Kidney glomerular epithelial cell (primary cell): Measurements from ENCODE around the gene TXNRD2.
"Not testable (repeated sequence)": the region's sequence is repeated elsewhere in the genome, so short reads cannot be mapped to it uniquely, and the experiment has no call there.

ENCODE experiments used
- DNase-seq: peaks from one replicate; lab custom pipeline; 2025; lab: John Stamatoyannopoulos, UW

Gene TXNRD2

DNA sequence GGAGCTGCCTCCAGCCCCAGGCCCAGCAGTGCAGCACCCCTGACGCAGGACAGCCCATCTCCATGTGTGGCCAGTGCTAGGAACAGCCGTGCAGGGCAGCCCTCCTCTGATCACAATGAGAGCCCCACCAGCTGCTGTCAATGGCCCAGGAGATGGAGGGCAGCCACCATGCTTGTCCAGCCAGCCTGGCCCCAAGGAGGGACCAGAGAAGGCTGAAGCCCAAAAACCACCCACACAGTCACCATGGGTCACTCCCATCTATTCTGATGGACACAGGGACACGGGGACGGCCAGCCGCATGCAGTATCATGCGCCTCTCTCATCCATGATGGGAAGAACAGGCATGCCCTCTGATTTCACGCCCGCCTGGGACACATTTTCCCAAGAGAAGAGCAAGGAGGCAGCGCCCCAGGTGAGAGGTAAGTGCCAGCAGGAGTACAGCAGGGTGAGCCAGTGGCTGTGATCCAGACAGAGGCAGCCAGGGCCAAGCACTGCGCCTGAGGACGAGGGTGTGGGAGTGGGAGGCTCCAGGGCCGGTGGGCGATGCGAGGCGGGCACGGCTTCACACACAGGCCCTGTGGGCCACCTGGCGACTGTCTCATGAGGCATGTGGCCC is 53.4 kb downstream of the TXNRD2 start:
- DNase-seq, result no peak

DNA sequence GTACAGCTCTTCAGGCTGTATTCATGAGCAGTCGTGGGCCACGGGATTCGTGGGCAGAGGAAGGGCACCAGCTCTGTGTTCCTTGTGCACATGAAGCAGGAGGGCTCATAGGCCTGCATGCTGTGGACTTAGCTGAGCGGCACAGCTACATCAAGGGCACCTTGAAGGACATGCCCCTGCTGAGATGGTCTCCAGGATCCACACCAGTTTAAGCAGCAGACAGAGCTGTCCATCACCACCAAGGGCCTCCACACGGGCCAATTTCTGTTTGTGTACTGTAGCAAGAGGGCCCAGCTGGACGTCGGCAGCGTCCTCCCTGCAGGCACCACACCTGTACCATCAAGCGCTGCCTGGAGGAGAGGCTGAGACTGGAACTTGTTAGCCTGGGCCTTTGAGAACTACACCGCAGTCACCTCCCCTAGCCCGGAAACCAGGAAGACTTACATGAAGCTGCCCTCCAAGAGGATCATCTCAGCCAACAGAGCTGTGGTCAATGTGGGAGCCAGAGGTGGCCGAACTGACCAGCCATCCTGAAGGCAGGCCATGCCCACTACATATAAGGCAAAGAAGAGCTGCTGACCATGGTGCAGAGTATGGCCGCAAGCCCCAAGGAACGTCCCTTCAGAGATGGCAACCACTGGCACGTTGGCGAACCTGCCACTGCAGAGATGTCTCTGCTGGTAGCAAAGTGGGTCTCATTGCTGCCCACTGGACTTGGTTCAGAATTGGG is 54.2 kb downstream of the TXNRD2 start:
- DNase-seq, result no peak

DNA sequence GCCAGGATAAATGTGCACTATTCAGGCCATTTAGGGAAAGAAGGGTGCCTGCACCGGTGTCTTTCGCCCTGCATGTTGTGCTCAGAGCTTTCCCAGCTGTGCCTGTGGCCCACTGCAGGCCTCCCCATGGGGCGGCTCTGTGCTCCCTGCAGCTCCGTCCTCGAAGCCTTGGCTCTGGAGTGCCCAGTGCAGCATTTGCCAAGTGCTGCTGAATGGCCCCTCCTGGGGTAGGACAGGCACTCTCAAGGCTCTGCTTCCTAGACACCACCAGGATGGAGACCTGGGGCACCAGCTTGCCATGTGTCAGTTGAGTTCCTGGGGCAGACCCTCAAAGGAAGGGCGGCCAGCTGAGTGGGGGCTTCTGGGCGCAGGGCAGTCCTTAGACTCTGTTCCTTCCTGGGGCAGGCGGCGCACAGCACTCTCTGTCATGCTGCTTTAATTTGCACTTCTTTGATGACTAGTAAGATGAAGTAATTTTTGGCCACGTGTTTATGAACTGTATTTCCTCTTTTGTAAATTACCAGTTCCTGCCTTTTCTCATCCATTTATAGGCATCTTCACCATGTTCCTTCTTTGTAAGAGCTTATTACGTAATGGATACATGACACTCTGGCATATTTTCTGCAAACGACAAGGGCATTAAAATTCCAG is 54.9 kb downstream of the TXNRD2 start:
- peak; percentile 7 for DNase-seq

DNA sequence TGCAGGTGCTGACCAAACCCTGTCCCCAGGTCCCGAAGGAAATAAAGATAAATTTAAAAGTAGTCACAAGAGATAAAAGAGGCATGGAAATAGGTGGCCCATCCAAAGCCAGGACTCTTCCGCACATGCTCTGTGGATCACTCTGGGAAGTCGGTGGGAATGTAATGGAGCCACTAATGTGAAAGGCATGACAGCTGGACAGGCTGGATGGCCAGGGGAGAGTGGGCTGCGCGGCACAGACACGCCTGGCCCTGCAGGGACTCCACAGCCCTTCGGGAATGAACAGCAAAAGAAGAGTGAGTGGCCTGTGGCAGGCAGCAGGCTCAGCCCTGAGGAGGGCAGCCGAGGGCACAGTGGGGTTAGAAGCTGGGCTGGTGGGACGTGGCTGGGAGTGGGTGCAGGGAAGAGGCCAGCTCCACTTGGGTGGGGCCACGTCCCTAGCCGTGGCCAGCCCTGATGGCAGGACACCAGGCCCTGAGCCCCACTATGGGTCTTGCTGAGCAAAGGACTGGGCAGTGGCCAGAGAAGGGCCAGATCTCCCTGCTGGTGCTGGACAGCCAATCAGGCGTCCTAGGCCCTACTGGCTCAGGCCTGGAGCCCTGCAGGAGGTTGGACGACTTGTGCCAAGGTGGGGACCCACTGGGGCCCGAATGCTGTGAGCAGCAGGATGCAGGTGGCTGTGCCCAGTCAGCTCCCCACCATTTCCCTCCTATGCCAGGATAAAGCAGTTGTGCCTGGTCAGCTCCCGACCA is 55.6 kb downstream of the TXNRD2 start:
- DNase-seq, result no peak

DNA sequence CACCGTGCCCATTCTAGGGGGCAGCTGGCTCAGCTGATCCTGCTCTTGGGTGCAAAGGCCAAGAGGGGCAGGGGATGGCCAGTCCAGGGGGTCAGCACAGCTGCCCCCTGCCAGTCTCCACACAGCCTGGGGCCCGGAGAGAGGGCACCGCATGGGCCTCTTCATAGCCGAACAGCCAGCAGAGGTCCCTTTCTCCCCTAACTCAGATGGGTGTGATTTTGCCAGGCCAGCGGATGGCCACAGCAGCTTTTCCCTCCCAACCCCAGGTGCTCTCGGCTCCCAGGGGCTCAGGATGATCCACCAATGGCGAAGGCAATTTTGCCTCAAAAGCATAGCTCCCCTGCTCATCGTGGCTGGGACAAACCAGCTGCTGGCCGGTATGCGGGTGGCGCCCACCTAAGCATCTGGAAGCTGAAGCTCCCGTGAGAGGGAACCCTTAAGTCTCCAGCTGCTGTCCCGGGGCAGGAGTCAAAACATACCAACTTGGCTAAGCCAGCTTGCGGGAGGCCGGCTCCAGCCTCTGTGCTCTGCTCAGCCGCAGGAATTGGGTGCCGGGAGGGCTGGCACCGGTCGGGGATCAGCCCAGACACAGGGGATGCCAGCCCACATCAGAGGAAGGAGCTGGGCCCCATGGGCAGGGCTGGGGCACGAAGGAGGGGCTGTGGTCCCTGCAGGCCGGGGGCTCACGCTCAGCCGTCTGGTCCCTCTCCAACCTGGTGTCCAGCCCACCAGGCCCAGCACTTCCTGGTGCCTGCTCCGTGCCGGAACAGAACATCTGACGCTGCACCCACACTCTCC is 56.5 kb downstream of the TXNRD2 start:
- no peak for DNase-seq

DNA sequence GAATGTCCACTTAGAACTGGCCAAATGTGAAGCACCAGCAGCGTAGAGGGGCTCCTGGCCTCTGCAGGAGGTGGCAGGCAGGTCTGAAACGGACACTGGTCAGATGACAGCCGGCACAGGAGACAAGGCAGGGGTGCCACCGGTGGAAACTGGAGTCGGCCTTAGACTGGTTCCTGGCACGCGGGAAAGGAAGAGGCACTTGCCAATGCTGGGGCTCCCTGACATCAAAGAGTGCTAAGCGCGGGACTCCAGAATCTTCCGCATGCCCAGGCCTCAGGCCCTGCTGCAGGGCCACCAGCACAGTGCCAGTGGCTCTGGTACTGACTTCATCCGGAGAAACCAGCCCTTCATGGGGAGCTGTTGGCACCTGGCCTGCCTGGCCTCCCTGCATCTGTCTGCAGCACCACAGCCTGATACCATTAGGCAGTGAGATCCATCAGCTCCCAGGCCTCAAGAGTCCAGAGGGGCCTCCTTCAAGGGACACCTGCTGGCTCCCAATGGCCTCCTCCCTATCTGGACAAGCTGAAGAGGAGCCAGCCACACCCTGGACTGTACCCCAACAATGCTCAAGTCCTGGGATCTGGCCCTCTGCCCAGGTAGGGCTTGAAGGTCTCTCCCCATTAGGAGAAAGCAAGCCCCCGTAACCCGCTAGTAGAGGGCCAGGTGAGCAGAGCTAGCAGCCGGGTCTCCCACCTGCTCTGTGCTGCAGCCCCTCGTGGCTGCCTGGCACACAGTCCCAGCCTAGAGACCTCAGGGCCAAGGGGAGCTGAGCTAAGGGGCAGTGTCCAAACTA is 57.3 kb downstream of the TXNRD2 start:
- DNase-seq, result no peak

DNA sequence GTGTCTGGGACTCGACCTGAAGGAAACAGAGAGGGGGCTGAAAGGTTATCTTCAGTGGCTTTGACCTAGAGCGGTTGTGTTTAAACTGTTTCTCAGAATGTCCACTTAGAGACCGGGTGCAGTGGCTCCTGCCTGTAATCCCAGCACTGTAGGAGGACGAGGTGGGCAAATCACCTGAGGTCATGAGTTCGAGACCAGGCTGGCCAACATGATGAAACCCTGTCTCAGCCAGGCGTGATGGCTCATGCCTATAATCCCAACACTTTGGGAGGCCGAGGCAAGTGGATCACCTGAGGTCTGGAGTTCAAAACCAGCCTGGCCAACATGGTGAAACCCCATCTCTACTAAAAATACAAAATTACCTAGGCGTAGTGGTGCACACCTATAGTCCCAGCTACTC is 58.2 kb downstream of the TXNRD2 start:
- DNase-seq, result not testable (repeated sequence)

DNA sequence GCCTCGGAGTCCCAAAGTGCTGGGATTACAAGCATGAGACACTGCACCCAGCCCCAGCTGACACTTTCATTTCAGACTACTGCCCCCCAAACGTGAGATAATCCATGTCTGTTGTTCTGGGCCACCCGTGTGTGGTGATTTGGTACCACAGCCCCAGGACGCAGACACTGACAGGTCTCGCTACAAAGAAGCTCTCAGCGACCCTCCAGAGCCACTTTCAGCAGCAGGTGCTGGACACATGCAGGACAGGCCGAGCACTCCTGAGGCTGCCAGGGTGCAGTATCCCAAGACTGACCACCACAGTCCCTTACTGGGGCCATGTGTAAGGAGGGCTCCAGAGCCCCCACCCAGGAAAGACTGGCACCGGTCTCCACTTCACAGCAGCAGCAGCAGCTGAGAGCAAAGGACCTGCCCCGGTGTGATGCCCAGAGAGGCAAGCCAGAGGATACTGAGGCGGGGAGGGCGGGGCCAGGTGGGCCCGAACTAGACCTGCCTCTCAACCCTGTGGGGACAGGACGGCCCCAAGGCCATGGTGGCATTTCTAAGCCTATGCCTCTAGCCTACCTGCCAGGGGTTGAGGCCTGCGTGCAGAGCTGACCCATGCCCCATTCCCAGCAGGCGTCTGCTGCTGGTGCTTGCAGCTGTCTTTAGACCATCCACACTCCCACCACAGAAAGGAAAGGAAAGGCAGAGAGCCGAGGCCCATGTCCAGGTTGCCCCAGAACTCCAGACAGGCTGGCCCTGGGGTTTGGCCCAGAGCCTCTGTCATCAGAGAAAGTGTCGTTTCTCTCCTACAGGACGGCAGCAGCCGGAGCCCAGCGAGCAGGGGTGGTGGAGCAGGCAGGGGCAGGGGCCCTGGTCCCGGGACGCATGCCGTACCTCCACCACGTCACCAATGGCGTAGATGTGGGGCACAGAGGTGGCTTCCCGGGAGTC is 58.9 kb downstream of the TXNRD2 start:
- no peak for DNase-seq

DNA sequence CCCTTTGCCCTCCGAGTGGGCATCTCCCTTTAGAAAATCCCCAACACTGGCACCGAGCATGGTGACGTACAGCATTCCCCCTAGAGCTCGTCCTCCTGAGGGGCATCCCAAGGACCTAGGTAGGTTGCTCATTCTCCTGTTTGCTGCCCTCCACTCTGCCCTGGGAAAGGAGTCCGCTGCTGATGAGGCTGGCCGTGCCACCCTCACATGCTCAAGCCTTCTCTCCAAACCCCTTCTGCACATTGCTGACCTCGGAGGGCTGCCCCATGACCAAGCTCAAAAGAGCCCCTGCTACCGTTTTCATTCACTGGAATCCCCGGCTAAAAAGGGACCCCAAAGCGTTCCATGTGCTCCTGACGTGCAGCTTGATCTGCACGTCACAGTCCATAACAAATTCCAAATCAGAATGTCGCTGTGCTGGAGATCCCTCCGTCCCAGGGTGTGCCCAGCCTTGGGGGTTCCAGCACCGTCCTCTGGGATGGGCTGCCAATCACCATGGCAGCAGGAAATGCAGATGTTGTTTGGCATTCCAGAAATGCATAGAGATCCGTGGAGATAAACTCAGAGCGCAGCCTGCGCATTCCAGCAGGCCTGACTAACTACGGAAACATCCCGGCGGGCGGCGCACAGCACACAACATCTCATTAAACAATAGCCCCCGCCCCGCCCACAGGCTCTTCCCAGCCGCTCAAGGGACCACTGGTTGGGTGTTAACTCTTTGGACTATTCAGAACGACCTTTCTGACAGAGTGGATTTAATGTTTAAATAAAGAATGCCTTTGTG is 60.6 kb downstream of the TXNRD2 start:
- peak; percentile 98 for DNase-seq

DNA sequence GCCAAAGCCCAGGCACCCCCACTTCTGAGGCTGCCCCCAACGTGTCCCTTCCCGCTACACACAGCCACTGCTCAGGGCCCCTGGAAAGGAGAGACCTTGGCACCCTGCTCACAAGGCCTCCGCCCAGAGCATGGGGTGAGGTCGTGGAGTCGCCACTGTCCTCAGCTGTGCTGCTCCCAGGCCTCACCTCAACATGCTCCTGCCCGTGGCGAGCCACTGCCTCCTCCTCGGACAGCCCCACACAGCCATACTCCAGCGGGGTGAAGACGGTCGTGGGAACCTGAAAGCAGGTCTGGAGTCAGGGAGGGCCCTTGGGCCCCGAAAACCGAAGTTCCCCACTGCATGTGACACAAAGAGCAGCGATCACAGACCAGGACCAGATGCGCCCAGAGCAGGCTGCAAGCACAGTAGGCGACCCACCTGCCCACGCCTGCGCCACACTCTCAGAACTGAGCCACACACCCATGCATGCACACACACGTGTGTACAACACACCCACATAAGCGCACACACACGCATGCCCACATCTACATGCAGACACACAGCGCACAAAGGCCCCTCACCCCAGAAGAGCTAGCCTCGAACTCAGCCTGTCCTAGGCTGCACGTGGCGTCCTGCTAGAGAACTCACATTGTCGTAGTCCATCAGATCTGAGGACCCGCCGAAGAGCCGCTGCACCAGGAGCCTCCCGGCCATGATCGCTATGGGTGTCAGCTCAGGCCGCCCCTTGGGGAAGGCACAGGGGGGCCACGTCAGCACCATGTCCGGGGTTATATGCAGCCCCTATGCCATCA is 61.4 kb downstream of the TXNRD2 start:
- DNase-seq, result no peak

DNA sequence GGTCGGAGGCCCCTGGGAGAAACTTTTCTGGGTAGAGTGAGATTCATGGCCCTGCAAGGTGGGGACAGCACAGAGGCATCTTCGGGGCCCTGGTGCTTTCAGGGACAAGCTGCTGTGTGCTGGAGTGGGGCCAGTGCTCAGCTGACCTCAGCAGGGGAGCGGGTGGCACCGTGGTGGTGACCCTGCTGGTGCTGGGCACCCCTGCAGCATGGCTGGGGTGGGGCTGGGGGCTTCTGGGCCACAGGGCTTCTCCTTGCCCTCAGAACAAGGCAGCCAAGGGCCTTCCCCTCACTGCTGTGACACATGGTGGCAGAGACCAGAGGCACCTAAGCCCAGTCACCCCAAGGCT is 62.0 kb downstream of the TXNRD2 start:
- DNase-seq, result no peak

DNA sequence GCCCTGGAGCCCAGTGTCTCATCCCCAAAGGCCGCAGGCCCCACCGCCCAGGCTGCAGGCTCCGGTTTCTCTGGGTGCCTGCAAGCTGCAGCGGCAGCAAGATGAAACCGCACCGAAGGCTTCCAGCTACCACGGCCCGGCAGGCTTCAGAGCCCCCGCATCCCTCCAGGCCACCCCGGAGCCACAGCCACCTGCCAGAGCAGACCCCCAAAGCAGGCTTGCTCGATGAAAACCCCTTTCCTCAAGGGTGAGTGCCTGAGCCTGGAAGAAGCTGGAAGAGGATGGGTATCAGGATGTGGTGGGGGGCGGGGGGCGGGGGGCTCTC is 62.4 kb downstream of the TXNRD2 start:
- no peak for DNase-seq

DNA sequence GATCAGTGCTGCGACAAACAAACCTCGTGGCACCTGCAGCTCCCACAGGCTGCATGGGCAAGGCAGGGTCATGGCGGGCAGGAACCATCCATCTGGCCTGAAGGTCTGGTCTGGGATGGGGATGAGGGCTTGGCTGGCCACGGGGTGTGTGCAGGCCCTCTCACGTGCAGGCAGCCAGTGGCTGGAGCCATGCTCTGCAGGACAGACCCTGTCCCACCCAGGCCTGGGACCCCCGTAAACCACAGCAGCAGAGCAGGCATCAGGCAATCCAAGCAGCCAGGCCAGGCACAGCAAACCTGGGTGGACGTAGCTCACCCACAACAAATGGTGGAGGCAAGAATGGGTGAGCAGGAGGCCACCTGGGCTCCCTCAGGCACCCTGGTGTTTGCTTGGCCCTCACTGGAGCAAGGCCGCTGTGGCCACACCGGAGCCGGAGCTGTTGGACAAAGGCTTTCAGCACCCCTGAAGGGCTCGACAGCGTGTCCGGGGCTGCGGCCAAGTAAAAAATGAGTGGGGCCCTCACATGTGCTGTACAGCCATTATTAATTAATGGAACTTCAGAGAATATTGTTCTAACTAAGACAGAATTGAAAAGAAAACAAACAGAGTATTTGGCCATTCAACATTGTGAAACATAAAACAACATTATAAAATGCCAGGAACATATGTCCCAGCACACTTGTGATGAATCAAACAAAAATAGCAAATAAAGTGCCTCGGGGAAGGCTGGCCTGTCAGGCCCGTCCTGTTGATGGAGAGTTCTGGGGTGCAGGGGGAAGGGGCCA is 63.0 kb downstream of the TXNRD2 start:
- no peak for DNase-seq

DNA sequence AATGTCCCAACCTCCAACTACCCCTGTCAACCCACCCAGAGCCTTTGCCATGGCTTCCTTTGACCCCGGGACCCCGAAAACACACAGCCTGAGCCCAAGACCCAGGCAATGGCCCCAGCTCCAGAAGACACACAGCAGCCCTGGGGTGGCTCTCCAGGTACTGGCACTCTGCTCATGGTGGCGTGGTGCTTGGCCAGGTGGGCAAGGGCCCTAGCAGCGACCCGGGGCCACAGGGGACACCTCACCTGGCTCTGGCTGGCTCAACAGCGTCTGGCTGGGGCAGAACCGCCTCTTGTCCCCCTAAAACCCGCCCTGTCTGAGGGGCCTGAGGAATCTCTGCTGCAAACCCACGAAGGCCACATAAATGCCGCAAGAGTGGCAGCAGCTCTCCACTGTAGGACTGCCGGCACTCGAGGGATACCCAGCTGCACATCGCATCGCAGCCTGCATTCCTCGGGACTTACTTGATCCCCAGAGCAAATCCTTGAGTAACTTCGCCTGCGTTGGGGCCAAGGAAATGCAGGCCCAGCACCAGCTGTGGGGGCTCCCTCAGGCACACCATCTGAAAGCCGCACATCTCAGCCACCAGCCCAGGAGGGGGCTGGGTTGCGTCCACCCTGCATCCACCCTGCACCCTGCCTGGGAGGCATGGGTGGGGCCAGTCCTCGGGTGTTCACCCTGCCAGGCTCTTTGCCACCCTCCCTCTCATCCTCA is 63.8 kb downstream of the TXNRD2 start:
- DNase-seq, result no peak

DNA sequence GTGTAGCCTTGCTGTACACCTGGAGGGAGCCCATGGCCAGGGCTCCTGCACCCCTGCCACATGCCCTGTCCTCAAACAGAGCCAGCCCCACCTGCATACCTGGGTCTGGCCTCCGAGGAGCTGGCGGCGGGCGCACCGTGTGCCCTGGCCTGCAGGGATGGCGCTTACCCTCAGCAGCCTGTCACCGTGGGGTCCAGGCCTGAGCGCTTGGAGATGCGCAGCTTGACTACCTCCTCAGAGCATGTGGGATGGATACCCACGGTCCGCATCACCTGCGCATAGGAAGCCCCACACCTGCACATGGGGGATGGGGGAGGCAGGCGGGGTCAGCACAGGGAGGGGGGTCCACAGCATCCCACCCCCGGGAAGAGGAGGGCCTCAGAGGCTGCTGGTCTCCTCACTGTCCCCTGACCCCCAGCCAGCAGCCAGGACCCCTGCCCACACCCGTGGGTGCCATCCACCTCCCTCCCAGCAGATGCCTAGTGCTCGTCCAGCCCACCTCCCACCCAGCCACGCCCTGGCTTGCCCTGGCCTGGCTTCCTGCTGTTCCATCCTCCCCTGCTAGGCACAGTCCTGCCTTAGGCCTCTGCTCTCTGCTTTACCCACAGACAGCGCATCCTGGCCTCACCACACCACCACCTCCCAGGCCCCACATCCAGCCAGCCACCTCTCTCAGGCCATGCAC is 64.5 kb downstream of the TXNRD2 start:
- no peak for DNase-seq

DNA sequence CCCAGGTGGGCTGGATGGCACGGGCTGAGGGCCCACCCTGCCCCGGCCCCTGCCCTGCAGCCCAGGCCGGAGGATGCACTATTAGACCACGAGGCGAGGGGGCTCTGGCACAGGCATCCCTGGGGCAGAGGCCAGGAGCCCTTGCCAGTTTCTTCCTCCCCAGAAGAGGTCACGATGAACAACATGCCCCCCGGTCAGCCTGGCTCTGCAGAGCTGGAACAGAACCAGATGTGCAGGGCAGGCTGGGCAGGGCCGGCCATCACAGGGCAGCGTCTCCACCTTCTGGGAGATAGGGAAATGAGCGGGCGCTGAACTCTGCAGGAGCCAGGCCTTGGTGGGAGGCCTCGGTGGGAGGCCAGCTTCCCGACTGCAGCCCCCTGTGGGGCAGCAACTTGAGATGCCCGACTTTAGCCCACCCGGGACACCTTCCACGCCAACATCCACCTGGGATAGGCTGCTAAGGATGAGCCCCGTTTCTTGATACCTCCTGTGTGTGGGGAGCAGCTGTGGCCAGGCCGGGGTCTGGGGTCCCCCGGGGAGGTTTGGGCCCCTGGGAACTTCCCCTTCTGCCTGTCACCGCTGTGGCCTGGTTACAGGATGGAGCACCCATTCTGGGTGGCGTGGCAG is 65.2 kb downstream of the TXNRD2 start:
- no peak for DNase-seq
